Measurements from ENCODE around the gene VPS13D.
A peak's percentile ranks its signal among the peaks of the same experiment; 100 is the strongest.

VPS13D gene

DNA sequence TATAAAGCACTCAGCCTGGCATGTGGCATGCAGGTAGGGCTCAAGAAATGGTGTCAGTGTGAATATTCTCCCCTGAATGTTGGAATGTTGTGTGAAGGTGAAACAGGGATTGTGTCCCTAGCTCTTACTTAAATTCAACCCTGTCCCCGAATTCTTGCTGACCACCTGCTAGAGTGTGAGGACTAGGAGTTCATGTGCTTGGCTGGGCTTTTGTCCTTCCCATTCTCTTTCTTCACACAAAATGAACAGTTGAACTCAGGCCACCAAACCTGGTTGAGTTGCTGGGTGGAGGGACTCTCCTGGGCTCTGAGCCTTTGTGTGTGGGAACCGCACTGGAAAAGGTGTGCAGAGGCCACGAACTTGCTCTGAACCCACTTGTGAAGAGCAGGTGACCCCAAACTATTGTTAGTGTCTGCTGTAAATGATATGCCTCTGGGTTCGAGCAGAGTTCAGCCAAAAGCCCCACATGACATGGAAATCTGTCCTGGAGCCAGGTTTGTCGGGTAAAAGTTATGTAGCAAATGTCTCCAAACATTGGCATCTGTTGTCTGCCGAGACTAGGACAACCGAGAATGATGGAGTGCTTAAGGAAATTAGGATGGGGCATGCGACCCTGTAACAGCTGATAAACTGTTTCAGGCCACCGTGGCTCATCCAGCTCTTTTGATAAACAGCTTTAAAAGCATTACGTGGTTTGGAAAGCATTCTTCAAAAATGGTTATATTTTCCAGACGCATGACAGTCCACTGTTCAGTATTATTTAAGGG lies 243.9 kb downstream of the VPS13D start:
- DNase-seq = no peak

DNA sequence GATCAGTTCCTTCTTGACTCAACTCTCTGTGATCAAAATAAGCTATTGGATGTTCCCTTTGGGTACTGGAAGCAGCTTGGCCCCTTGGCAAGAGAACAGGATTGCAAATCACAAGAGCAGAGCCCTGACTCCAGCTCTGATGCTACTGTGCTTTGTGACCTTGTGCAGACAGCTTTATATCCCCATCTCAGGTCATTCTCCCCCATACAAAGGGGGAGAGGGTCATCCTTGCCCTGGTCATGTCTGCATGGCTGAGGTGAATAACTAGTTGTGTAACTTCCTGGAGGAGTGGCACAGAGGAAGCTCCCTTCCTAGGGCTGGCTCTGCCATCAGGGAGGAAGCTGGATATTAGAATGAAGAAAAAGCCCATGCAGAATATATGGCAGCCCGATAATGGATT lies 245.3 kb downstream of the VPS13D start:
- no peak for DNase-seq

DNA sequence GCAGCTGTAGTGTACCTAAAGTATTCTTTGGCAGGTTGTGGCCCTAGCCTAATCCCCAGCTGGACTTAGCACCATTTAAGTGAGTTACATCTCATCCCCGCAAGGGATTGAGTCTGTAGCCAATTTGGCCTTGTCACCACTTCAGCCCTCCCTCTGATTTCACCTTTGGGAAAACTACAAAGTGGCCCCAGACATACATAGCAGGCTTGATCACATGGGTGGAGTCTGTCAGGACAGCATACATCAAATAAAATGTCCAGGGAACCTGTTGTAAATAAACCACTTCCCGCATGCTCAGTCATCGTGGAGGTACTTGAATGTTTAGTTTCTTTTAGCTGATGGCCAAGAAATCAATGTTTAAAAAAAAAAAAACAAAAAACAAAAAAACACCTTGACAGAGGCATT lies 245.7 kb downstream of the VPS13D start:
- peak in 1 of 2 donors; percentile 9 for DNase-seq

DNA sequence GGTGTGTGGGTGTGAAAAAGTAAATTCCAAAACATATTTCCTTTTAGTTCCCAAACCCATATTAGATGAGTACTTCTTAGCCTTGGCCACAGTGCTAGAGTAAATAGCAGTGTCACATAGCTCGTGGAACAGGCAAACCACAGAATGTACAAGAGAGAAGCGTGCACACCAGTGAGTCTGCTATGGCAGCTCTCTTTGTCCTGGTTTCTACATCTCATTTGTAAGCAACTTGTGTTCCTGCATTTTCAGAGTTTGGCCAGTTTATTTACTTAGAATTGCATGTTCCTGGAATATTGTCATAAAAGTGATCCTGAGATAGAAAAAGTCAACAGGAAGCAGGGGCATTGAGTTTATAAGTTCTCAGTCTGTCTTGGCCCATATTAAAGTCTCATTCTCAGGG lies 246.1 kb downstream of the VPS13D start:
- DNase-seq = peak in 1 of 2 donors; percentile 11

DNA sequence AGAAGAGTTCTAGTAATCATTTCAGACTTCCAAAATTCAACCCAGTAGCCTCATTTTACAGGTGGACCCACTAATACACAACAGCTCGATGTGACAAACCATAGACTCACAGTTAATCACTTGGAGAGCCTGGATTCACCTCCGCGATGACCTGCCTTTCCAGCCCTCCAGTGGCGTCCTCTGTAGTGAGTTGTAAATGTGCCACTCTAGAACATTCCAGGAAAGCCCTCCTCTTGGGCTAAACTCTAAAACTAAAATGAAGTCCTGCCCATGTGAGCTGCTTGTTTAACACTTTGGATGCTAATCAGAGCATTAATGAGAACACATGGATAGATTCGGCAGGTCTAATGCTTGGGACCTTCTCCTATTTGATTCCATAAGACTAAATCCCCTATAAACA lies 247.5 kb downstream of the VPS13D start:
- no peak for DNase-seq

DNA sequence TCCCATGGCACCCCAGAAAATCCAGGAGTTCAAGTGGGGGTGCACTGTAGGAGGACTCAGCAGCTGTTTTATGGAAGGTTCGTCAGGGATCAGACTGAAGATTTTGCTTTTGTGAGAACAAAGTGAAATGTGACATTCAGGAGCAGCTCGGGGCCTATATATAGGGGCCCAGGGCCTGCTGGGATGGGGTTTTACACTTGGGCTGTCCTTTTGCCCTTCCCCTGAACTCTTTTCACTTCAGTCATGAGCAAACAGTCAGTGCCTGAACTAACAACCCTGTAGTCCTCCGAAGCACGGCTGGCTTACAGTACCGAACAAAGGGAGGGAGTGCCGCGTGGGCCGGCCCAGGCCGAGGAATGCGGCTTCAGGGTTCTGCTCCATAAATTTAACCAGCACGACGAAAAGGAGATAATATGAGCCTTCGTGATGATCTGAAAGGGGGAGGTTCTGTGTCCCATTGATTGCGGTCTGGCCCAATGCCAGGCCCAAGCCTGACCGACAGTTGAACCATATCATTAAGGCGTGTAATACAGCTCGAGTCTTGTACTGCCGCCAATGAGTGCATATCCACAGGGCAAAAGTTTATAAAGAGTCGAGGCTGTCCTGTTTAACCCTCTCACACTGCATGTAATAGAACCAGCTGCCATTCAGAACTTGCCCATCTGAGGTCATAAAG lies 248.2 kb downstream of the VPS13D start:
- peak in 1 of 2 donors; percentile 14 for DNase-seq

DNA sequence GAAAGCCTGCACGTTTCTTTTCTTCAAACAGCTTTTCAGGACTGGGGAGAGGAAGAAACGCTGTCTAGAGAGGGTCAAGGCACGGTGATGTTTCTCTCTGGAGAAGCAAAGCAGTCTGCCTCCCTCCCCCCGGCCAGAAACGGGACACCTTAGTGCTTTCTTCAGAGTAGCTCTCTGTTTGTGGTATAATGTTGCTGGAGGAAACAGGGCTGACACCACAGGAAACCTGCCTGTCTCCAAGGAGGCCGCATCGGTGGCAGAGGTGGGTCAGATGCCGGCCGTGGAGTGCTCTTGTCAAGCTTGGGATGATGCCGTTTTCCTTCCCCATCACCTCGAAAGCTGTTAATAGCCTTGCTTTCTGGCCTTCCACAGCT lies 248.8 kb downstream of the VPS13D start:
- peak; percentile 38 to 40 for DNase-seq

DNA sequence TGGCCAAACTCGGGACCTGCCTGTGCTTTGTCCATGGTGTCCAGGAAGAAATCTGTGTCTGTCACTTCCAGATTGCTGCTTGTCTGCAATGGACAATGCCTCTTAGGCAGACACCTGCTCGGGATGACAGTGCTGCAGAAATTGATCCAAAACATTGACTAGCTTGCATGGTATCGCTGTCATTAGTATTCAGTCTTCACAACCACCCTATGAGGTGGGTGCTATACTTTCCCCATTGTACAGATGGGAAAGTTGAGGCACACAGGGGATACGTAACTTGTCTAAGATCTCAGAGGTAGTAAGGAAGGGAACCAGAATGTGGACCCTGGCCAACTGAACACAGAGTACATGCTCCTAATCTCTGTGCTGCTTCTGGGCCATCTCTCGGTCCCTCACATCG lies 249.5 kb downstream of the VPS13D start:
- DNase-seq = no peak

DNA sequence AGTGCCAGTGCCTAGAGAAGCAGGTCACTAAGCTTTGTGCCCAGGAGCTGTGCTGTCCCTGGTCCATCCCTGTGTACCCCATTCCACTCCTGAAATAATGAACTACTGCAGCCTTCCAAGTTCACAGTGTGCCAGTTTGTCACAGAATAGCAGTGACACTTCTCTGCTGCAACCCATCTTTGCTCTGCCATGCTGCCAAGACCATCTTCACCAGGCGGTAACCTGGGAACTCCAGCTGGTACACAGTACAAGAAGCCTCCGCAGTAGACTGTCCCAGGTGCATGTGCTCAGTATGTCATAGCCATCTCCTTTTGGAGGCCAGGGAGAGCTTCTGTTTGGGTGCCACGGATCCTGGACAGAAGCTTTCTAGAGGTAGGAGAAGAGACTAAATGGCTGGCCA lies 250.2 kb downstream of the VPS13D start:
- no peak for DNase-seq

DNA sequence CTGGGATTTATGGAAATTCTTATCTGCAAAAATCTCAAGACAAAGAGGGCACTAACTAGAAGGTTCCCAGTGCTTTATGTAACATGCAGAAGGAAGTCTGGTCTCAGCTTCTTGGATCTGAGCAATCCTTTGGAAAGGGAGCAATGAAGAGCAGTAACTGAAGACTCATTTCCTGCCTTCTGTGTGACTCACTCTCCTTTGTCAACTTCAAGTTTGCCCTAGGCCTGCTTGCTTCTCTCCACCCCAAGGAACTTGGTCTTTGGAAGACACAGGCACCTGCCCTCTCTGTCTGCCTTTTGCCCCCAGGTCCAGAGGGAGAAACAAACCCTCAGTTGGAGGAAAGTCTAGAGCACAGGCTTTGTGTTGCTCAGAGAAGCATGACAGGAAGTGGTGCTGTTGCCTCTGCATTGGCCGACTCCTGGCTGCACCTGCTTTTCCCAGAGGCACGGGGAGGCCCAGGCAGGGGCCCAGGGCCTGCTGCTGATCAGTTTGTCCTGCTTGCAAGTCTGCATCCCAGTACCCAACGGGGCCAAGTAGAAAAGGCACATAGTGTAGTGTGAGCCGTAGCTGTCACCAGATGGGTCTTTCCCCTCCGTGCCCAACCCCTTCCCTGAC lies 251.0 kb downstream of the VPS13D start:
- peak; percentile 19 to 24 for DNase-seq

DNA sequence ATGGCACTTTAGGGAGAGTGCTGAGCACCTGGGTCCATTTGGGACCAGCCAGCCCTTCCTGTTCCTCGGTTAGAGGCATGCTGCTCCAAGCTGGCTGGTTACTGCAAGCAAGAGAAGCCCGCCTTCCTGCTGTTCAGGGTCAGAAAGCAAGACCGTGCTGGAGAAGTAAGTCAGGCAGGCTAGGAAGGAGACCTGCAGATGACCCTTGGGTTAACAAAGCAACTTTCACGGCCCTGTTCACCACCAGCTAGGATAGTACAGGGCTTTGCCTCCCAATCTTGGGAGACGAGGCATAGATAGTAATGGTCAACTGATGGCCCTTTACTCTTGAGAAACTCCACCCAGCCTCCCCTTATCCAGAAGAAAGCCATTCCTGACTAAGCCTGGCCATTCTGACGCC lies 252.1 kb downstream of the VPS13D start:
- DNase-seq = no peak

DNA sequence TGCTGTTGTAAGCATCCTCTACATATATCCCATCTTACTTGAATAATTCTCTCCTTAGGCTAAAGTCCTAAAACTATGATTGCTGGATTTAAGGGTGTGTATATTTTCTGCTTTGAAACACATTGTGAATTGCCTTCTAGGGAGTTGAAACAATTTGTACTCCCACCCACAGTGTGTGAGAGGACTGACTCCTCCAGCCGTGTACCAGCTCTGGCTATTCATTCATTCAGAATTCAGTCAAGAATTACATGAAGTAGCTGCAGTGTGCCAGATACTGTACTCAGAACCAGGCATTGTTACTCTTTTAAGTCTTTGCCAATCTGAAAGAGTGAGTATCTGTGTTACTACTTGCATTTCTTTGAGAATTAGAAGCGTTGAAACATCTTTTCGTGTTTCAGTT lies 253.2 kb downstream of the VPS13D start:
- DNase-seq = no peak

DNA sequence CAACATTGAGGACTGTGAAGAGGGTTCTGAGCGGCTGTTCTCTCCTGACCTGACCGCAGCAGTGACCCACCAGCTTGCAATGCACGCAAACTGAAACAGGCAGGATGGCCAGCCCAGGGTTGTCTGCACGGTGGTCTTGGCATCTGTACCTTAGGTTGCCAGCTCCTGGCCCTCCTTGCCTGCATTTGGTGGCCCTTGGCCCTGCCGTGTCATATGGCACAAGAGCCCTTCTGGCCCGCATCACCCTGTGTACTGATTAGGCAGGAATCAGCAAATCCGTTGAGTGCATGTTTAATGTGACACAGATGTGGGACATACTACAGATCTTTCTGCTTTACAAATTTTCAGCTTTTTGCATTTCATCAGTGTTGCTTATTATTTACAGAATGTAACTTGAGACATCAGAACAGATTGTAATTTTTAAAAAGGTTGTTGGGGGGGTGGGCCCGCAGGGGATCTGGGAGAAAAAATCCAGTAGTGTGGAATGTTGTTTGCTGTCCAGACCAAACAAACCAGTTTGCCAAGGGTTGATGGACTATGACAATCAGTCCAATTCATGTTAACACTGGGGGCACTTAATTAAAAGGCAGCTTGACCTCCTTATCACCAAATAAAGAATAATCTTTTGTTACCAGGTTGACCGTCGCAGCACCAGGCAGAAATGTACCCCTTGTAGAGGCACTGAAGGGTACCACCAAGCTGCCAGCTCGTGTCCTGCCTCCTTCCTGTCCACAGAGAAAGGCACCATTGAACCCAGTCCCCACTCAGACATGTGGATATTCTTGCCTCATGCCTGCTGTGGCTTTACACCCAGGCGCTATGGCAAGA lies 255.6 kb downstream of the VPS13D start:
- no peak for DNase-seq

DNA sequence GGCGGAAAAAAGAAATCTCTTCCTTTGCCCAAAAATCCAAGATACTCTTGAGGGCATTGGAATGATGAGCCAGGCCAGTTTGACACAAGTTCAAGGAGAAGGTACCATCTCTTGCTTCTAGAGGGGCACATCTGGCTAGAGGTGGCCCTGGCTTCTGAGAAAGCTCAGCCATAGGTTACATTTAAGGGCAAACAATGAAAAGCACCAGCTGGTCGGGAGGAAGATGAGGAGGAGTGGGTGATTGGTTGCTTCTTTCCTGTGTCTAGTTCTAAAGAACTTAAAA lies 256.2 kb downstream of the VPS13D start:
- DNase-seq = no peak

DNA sequence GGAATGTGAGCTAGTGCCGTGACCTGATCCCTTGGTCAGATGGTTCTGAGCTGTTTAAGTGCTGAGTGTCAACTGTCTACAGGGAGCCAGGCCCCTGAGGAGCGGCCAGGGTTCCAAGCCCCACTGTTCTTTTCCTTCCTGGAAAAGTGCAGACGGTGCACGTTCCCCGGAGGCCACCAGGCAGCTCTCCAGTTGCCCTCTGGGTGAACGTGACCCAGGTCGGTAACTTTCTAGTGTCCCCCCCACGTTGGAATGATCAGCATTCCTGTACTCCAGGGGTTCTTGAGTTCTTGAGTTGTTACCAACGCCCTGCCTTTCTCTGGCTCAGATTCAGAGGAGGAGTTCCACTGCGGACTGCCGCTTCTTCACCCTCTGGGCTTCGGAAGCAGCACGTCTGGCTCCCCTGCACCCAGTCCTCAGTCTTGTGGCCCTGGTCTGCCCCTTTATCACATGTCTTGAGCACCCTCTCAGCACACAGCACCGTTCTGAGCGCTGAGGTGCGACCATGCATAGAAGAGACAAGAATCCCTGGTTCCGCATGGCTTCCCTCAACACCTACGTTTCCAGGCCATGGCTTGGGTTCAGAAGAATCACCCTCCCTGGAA lies 256.7 kb downstream of the VPS13D start:
- DNase-seq = no peak

DNA sequence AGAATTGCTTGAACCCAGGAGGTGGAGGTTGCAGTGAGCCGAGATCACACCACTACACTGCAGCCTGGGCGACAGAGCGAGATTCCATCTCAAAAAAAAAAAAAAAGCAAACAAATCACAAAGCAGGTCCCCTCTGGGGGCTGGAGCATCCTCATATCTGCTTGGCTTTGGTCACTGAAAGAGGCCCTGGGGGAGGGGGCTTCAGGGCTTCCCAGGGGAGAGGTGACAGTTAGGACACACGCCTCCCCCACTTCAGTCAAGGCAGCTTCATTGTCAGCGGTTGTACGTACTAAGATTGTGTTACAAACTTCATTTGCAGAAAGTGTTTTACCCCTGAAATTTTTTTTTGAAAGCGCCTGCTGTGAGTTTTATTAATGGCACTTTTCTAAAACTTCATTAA lies 257.7 kb downstream of the VPS13D start:
- DNase-seq = no peak

DNA sequence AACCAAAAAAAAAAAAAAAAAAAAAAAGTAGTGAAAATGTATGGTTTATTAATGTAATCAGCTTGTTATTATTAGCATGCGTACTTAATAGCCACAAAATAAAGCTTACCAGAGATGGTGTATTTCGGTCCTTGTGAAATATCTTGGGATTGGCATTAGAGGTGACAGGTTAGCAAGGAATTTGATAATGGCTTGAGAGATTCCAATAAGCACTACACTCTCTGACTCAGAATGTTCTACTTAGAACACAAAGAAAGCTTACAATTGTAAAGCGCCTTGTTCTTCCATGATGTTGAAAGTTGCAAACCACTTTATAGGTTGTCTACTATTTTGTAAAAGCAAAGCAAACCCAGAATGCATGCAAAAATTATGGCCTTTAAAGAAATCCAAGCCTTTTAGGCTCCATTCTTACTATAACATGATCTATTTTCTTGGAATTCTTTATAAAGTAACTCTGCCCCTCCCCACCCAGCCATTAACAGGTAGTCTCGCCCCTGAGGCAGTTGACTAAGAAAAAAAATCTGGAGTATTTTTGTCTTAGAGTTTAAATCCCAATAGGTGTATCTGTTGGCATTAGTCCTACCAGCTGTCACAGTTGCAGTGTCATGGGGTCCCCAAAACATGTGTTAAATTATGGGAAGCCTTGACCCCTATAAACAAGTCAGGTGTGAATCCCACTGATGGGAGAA lies 259.0 kb downstream of the VPS13D start:
- DNase-seq = no peak

DNA sequence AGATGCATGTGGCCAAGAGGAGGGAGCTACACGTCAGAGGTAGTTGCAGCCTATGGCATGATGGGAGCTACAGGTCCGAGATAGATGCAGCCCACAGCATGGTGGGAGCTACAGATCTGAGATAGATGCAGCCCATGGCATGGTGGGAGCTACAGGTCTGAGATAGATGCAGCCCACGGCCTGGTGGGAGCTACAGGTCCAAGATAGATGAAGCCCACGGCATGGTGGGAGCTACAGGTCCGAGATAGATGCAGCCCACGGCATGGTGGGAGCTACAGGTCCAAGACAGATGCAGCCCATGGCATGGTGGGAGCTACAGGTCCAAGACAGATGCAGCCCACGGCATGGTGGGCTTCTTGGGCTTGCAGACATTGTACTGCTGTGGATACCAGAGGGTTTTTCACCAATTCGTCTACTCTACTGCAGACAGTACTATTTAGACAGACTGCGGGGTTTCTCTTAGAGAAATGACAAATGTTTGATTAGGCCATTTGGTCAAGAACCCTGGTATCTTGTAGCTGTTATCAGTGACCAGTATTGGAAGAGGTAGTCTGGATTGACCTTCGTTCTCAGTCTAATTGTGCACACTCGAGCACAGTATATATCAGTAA lies 260.8 kb downstream of the VPS13D start:
- DNase-seq = no peak

DNA sequence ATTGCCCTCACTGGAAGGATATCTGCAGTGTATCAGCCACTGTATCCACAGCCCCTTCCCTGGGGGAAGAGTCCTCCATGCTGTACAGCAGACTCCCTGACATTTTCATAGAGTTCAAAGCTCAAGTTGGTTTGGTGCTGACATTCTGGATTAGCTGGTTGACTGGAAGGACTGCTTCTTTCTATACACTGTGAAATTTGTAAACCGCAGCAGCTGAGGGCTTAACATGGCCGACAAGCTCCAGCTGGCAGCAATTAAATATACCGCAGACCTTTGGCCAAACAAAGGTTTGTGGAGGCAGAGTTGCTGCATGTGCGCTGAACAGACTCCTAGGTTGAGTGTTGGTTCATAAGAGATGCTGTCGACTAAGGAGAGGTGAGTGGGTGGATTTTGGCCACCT lies 261.8 kb downstream of the VPS13D start:
- no peak for DNase-seq

DNA sequence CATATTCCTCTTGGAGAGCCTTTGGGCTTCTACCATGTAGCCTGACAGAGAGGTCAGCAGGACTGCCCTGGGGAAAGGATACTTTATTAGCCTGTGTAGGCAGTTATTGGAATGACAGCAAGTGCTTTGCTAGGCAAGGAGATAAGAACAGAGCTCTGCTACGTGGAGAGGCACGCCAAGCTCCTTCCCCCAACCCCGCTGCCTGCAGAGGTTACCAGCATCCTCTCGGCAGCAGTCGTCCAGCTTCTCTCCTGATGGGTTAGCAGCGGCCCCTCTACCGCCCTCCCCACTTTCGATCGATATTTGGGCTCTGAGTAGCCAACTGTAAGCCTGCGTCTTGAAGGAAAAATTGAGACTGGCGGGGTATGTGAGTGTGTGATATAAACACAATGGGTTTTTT lies 265.9 kb downstream of the VPS13D start:
- DNase-seq = no peak

DNA sequence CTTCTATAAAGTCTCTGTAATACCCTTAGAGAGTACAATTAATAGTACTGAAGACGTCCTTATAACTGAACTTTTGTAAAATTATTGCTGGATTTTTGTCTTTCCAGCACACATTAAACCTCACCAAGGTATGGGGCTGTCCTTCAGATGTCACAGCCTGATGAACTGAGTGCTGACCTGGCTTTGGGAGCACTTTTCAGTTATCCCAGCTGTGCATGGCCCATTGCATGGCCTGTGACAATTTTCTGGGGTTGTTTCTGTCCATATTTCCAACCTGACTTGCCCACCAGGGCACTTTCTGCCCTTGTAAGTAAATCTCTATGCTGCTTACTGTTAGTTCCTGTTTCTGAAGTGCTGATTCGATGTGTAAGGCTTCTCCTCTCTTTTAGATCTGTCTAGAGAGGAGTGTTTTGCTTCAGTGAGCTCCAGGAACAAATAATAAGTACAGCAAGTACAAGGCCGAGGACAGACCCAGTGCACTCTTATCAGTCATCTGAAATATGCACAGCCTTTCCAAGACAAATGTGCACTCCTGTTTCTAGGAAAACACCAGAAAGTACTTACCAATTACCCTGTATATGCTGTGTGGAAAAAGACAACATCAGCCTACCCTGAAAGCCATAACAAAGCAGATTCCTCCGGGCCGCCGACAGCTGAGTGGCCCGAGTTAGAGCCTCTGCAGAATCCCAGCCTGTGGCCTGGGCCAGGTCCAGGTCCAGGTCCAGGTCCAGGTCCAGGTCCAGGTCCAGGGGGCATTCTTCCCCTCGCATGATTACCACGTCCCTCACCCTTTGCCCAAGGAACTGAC lies 266.5 kb downstream of the VPS13D start:
- DNase-seq = no peak
